GM19438 (cell line): ENCODE measurements around the gene BLVRA.

Experiments
- ATAC-seq: cut with Tn5 transposase; IDR thresholded peaks from one replicate; pipeline ENCODE4 v1.9.1; 2021; ENCODE audit warnings: low read depth; ENCODE audit not compliant: unreplicated experiment

BLVRA gene

GRCh38 chr7:43747328-43748105 lies 11.0 kb upstream of the BLVRA start:
- ATAC-seq = no peak

- no peak for ATAC-seq
Measured at GRCh38 chr7:43749383-43749940, 9.0 kb upstream of the BLVRA start.

GRCh38 chr7:43750016-43750887 lies 8.2 kb upstream of the BLVRA start:
- no peak for ATAC-seq

- ATAC-seq = no peak
Measured at GRCh38 chr7:43752411-43752810, 6.1 kb upstream of the BLVRA start.

GRCh38 chr7:43753271-43753810 lies 5.1 kb upstream of the BLVRA start:
- ATAC-seq = no peak

- no peak for ATAC-seq
Measured at GRCh38 chr7:43753843-43754242, 4.6 kb upstream of the BLVRA start.

- no peak for ATAC-seq
Measured at GRCh38 chr7:43754596-43754995, 3.9 kb upstream of the BLVRA start.

GRCh38 chr7:43756368-43757072 lies 2.0 kb upstream of the BLVRA start:
- ATAC-seq = no peak

- ATAC-seq = no peak
Measured at GRCh38 chr7:43757073-43757720, 1.3 kb upstream of the BLVRA start.

- ATAC-seq = peak; percentile 52
Measured at GRCh38 chr7:43758822-43759683, 573 bp downstream of the BLVRA start.

- ATAC-seq = no peak
Measured at GRCh38 chr7:43760861-43761260, 2.4 kb downstream of the BLVRA start.

GRCh38 chr7:43761382-43761781 lies 2.9 kb downstream of the BLVRA start:
- ATAC-seq = no peak

- no peak for ATAC-seq
Measured at GRCh38 chr7:43761938-43762692, 3.6 kb downstream of the BLVRA start.

- no peak for ATAC-seq
Measured at GRCh38 chr7:43763183-43763582, 4.7 kb downstream of the BLVRA start.

- no peak for ATAC-seq
Measured at GRCh38 chr7:43764039-43764761, 5.7 kb downstream of the BLVRA start.

- ATAC-seq = no peak
Measured at GRCh38 chr7:43764807-43765491, 6.5 kb downstream of the BLVRA start.

- no peak for ATAC-seq
Measured at GRCh38 chr7:43766564-43766963, 8.1 kb downstream of the BLVRA start.
